Astrocyte (in vitro differentiated cells and primary cell): ENCODE data around the gene ATP2A2. TPM values are rescaled to one million over a fixed set of nuclear protein-coding genes. Genes with fewer than 3 reads are reported as not detected.
A peak's percentile ranks its signal among the peaks of the same experiment; 100 is the strongest.

Source experiments
- DNase-seq: peaks from one replicate; pipeline ENCODE4 v3.0.0-alpha.2; 2010; ENCODE audit warnings: low read depth
- FAIRE-seq: peaks from 2 replicates; lab custom pipeline; 2011; peaks lifted over from hg19 to GRCh38; lab: Jason Lieb, UNC
- H2AFZ ChIP-seq: 2 replicates; pipeline ENCODE4 v1.6.0; 2012; ENCODE audit warnings: low read depth, low read length, inconsistent platforms
- H3K27ac ChIP-seq: 2 replicates; pipeline ENCODE4 v1.5.1; 2011; ENCODE audit warnings: low read depth, low read length, inconsistent platforms
- H3K27me3 ChIP-seq: 2 replicates; pipeline ENCODE4 v1.6.0; 2011; ENCODE audit warnings: low read length, inconsistent platforms; ENCODE audit not compliant: insufficient read depth
- H3K36me3 ChIP-seq: 2 replicates; pipeline ENCODE4 v1.5.1; 2011; ENCODE audit warnings: low read length, inconsistent platforms; ENCODE audit not compliant: insufficient read depth
- H3K4me1 ChIP-seq: 2 replicates; pipeline ENCODE4 v1.5.1; 2011; ENCODE audit warnings: low read length, inconsistent platforms; ENCODE audit not compliant: insufficient read depth
- H3K4me2 ChIP-seq: 2 replicates; pipeline ENCODE4 v1.6.0; 2012; ENCODE audit warnings: low read length, inconsistent platforms
- H3K4me3 ChIP-seq: 2 replicates; pipeline ENCODE4 v1.5.1; 2011; ENCODE audit warnings: low read depth, mild to moderate bottlenecking, low read length, inconsistent platforms; ENCODE audit not compliant: insufficient read depth
- H3K79me2 ChIP-seq: 2 replicates; pipeline ENCODE4 v1.6.0; 2012; ENCODE audit warnings: mild to moderate bottlenecking, low read length, inconsistent platforms; ENCODE audit not compliant: insufficient read depth
- H3K9ac ChIP-seq: 2 replicates; pipeline ENCODE4 v1.6.0; 2012; ENCODE audit warnings: mild to moderate bottlenecking, low read length, inconsistent platforms
- H3K9me3 ChIP-seq: 2 replicates; pipeline ENCODE4 v1.5.1; 2012; ENCODE audit warnings: low read depth, mild to moderate bottlenecking, low read length, inconsistent platforms; ENCODE audit not compliant: insufficient read depth
- H4K20me1 ChIP-seq: 2 replicates; pipeline ENCODE4 v1.6.0; 2012; ENCODE audit warnings: low read length, inconsistent platforms; ENCODE audit not compliant: insufficient read depth
- H3K27ac Mint-ChIP-seq: one replicate; pipeline ENCODE4 v1.8.0; 2021; ENCODE audit warnings: mild to moderate bottlenecking, mixed read lengths; ENCODE audit not compliant: unreplicated experiment
- H3K27me3 Mint-ChIP-seq: one replicate; pipeline ENCODE4 v1.8.0; 2021; ENCODE audit warnings: low read depth, mixed read lengths; ENCODE audit not compliant: unreplicated experiment
- H3K36me3 Mint-ChIP-seq: one replicate; pipeline ENCODE4 v1.8.0; 2021; ENCODE audit warnings: low read depth, mixed read lengths; ENCODE audit not compliant: unreplicated experiment
- H3K4me1 Mint-ChIP-seq: one replicate; pipeline ENCODE4 v1.8.0; 2021; ENCODE audit warnings: low read depth, mixed read lengths; ENCODE audit not compliant: unreplicated experiment
- H3K4me3 Mint-ChIP-seq: one replicate; pipeline ENCODE4 v1.8.0; 2021; ENCODE audit warnings: mild to moderate bottlenecking, moderate library complexity, mixed read lengths; ENCODE audit not compliant: unreplicated experiment
- H3K9me3 Mint-ChIP-seq: one replicate; pipeline ENCODE4 v1.8.0; 2021; ENCODE audit warnings: mild to moderate bottlenecking, mixed read lengths; ENCODE audit not compliant: unreplicated experiment
- CTCF ChIP-seq: IDR thresholded peaks from 2 replicates; pipeline ENCODE4 v1.5.1; 2011; ENCODE audit warnings: low read depth, mild to moderate bottlenecking, inconsistent platforms, low read length, moderate library complexity; ENCODE audit not compliant: insufficient read depth
- EZH2 ChIP-seq: IDR thresholded peaks from 2 replicates; pipeline ENCODE4 v1.6.1; 2012; ENCODE audit warnings: mild to moderate bottlenecking, low read length, inconsistent platforms; ENCODE audit not compliant: insufficient read depth
- total RNA-seq: library from RNA; stranded (reverse); gene quantifications from 2 replicates; pipeline ENCODE4 v1.2.1, GENCODE V29; 2021

The ATP2A2 gene
- total RNA-seq, 1 donor from 2014 or later, result 262 TPM

DNA sequence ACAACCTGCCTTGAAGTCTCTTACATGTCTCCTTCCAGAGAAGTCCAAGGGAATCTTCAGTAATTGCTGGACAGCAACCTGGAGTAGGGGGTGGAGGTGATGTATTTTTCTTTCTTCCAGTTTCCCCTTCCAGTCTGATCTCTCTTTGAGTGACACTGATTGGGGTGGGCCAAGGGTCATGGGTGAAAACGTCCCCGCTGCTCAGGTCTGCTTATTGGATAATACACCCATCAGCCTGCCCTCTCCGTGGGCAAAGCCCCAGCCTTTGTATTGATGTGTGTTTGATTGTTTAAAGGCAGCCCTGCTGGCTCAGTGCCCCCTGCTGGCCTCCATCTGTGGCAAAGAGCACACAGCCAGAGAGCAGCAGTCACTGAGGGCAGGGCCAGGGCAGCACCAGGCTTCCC is 35.7 kb upstream of the ATP2A2 start:
- no peak overlapping the region for H3K27ac ChIP-seq
- Mint-ChIP-seq H3K9me3 (peaks cover 5% of the 10 kb centered on the region), H3K4me3 (no peak overlapping the region), H3K36me3 (peaks cover 16% of the 10 kb centered on the region), H3K4me1 (peaks cover 7% of the 10 kb centered on the region), H3K27ac (no peak overlapping the region), H3K27me3 (peaks cover 3% of the 10 kb centered on the region)
- no peak overlapping the region for H3K4me3 ChIP-seq
- TF ChIP-seq CTCF (peak; percentile 9), EZH2 (no peak)
- no peaks in the 10 kb centered on the region for H4K20me1 ChIP-seq
- H3K36me3 ChIP-seq, result no peaks in the 10 kb centered on the region
- H3K4me2 ChIP-seq, result no peak overlapping the region
- no peak overlapping the region for H3K9ac ChIP-seq
- H3K27me3 ChIP-seq, result no peaks in the 10 kb centered on the region
- DNase-seq (no peak), FAIRE-seq (no peak)
- H3K9me3 ChIP-seq, result no peaks in the 10 kb centered on the region
- H3K79me2 ChIP-seq, result no peaks in the 10 kb centered on the region
- H3K4me1 ChIP-seq, result peaks cover 4% of the 10 kb centered on the region
- no peak overlapping the region for H2AFZ ChIP-seq

DNA sequence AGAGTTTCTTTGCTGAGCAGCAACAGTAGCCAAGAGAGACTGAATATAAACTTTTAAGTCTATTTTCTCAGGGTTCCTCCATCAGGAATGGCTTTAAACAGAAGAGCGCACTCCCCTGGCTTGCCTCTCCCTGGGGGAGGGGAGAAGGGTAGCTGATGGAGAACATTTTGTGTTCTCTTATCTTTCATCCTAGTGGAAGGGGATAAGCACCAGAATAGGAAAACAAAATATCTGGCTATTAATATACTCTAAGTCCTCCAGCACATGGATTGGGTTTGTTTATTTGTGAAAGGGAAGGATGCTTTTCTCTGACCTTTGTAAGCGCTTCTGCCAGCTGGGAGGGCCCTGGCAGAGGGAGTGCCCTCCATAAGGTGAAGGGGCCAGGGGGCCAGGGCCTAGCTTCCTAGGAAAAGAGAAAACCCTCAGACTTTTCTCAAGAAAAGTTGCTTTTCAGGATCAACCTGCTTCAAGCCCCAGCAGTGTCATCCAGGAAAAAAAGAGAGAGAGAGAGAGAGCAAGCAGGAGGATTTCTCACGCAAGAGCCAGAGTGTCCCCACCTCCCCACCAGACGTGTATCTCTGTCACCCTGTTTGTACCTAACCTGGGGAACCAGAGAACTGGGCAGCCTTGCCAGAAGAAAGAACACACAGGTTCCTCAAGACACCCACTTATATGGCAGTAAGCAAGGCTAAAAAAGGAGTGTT is 34.3 kb upstream of the ATP2A2 start:
- H3K27me3 ChIP-seq, result no peaks in the 10 kb centered on the region
- no peaks in the 10 kb centered on the region for H3K9me3 ChIP-seq
- TF ChIP-seq EZH2 (no peak), CTCF (no peak)
- no peak overlapping the region for H3K9ac ChIP-seq
- peaks cover 4% of the 10 kb centered on the region for H3K4me1 ChIP-seq
- peaks cover 7% of the 10 kb centered on the region for H3K4me1 Mint-ChIP-seq
- no peak overlapping the region for H3K27ac ChIP-seq
- H3K4me3 ChIP-seq, result no peak overlapping the region
- H3K4me3 Mint-ChIP-seq, result no peak overlapping the region
- H4K20me1 ChIP-seq, result no peaks in the 10 kb centered on the region
- no peak overlapping the region for H3K4me2 ChIP-seq
- FAIRE-seq (no peak), DNase-seq (no peak)
- H3K79me2 ChIP-seq, result no peaks in the 10 kb centered on the region
- no peak overlapping the region for H3K27ac Mint-ChIP-seq
- H3K9me3 Mint-ChIP-seq, result peaks cover 5% of the 10 kb centered on the region
- H3K36me3 ChIP-seq, result no peaks in the 10 kb centered on the region
- H2AFZ ChIP-seq, result no peak overlapping the region
- peaks cover 16% of the 10 kb centered on the region for H3K36me3 Mint-ChIP-seq
- peaks cover 3% of the 10 kb centered on the region for H3K27me3 Mint-ChIP-seq
